ENCODE measurements around the gene PSAPL1.

GRCh38 chr4:7472442-7473013 lies 37.8 kb upstream of the PSAPL1 start:
- no peak for TF ChIP-seq CTCF (IDR thresholded peaks at IDR 0.05)
- TF ChIP-seq POLR2A (IDR thresholded peaks at IDR 0.05) = no peak
- TF ChIP-seq POLR2AphosphoS5 (IDR thresholded peaks at IDR 0.05) = no peak
- TF ChIP-seq EP300 (IDR thresholded peaks at IDR 0.05) = no peak
